Measurements from ENCODE around the gene KIF17. TPM values are rescaled to one million over a fixed set of nuclear protein-coding genes. Genes with fewer than 3 reads are reported as not detected.

Gene KIF17
- total RNA-seq, 1 experiment from 2014 or later = 5.1 TPM

DNA sequence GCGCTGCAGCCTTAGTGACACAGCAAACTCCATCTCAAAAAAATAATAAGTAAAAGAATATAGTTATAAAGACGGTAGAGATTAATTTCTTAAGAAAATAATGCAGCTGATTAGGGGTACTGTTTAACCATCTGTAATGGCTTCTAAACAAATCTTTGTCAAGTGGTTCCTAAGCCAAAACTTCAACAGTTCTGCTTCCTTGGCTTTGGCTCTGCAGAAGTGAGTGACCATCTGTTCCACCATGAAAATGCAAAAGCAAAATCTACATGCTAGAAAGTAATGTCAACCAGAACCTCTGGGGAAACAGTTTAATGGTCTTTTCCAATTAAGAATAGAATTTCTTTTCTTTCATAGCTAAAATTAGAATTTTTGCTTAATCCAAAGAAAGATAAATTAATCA lies 23.0 kb upstream of the KIF17 start:
- H3K9ac ChIP-seq (ENCODE audit: extremely low read depth, insufficient read length, low read length) = no peak overlapping the region
- no peak overlapping the region for H2AFZ ChIP-seq (ENCODE audit: low read length)
- Mint-ChIP-seq H3K9me3 (no peaks in the 10 kb centered on the region), H3K27ac (no peak overlapping the region), H3K4me3 (no peak overlapping the region), H3K36me3 (ENCODE audit: insufficient read depth in 1 of 3, low read depth in 3 of 3) (peaks cover 21 to 55% (median 37%) of the 10 kb centered on the region in 3 experiments; a peak in 6 of 7 replicates), H3K4me1 (no peaks in the 10 kb centered on the region), H3K27me3 (ENCODE audit: low read depth) (0 out of 2 replicates have a peak, but pooled peaks cover 2% of the 10 kb centered on the region)
- no peak overlapping the region for H2BK5ac ChIP-seq (ENCODE audit: insufficient read length, low read length)
- H3K4me2 ChIP-seq (ENCODE audit: insufficient read depth, insufficient read length, low read length) = no peak overlapping the region
- H4K20me1 ChIP-seq (ENCODE audit: control insufficient read depth, insufficient read depth, insufficient read length) = no peaks in the 10 kb centered on the region
- H4K91ac ChIP-seq (ENCODE audit: insufficient read length, low read depth, low read length) = no peak overlapping the region
- H3K14ac ChIP-seq (ENCODE audit: insufficient read depth, low read length) = no peak overlapping the region
- TF ChIP-seq, protein P1, sequence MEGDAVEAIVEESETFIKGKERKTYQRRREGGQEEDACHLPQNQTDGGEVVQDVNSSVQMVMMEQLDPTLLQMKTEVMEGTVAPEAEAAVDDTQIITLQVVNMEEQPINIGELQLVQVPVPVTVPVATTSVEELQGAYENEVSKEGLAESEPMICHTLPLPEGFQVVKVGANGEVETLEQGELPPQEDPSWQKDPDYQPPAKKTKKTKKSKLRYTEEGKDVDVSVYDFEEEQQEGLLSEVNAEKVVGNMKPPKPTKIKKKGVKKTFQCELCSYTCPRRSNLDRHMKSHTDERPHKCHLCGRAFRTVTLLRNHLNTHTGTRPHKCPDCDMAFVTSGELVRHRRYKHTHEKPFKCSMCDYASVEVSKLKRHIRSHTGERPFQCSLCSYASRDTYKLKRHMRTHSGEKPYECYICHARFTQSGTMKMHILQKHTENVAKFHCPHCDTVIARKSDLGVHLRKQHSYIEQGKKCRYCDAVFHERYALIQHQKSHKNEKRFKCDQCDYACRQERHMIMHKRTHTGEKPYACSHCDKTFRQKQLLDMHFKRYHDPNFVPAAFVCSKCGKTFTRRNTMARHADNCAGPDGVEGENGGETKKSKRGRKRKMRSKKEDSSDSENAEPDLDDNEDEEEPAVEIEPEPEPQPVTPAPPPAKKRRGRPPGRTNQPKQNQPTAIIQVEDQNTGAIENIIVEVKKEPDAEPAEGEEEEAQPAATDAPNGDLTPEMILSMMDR (conservative IDR thresholded peaks at IDR 0.05) = no peak
- H3K18ac ChIP-seq (ENCODE audit: insufficient read length, low read depth, low read length) = no peak overlapping the region
- H3K4ac ChIP-seq (ENCODE audit: low read depth, low read length) = no peak overlapping the region
- no peak overlapping the region for H4K5ac ChIP-seq (ENCODE audit: insufficient read length, low read depth, low read length)
- no peak overlapping the region for H2AK5ac ChIP-seq (ENCODE audit: insufficient read length, low read length)
- H3K23ac ChIP-seq (ENCODE audit: insufficient read length, low read depth, low read length) = no peak overlapping the region
- no peak overlapping the region for H3T11ph ChIP-seq (ENCODE audit: low read length)
- H3K79me2 ChIP-seq (ENCODE audit: insufficient read depth, low read length) = no peaks in the 10 kb centered on the region
- no peak overlapping the region for H2BK20ac ChIP-seq (ENCODE audit: low read depth, low read length, poor library complexity, severe bottlenecking)
- no peak overlapping the region for H3K56ac ChIP-seq (ENCODE audit: insufficient read length, low read depth, low read length)
- no peaks in the 10 kb centered on the region for H3K4me1 ChIP-seq (ENCODE audit: insufficient read depth, low read length)
- H2BK15ac ChIP-seq (ENCODE audit: low read depth, low read length) = no peak overlapping the region
- H3K9me3 ChIP-seq (ENCODE audit: control insufficient read depth, low read depth, low read length) = no peaks in the 10 kb centered on the region
- H3K79me1 ChIP-seq (ENCODE audit: insufficient read depth, low read depth, low read length, poor library complexity, severe bottlenecking) = no peaks in the 10 kb centered on the region
- no peak overlapping the region for H2BK12ac ChIP-seq (ENCODE audit: insufficient read length, low read depth, low read length)
- H3K27ac ChIP-seq (ENCODE audit: insufficient read length, low read depth, low read length) = no peak overlapping the region
- no peak overlapping the region for H2BK120ac ChIP-seq (ENCODE audit: low read depth, low read length, poor library complexity, severe bottlenecking)
- no peaks in the 10 kb centered on the region for H3K23me2 ChIP-seq (ENCODE audit: insufficient read length, low read depth, low read length, poor library complexity, severe bottlenecking)
- H4K8ac ChIP-seq (replicated peaks; ENCODE audit: insufficient read length, low read depth, low read length) = no peak overlapping the region
- DNase-seq = no peak
- H3K27me3 ChIP-seq (ENCODE audit: insufficient read depth, low read length) = no peaks in the 10 kb centered on the region; the same call in 1 of the 2 replicates
- WGBS (ENCODE audit: extremely low coverage, insufficient read length, low lambda C conversion rate) = no CpG with 5 or more reads among the region's 2 CpGs

Measured in H9 (cell line).